NCI-H2196 (cell line): ENCODE measurements around the gene ANKRD24.
"Not testable (repeated sequence)": the region's sequence is repeated elsewhere in the genome, so short reads cannot be mapped to it uniquely, and the experiment has no call there.

Source experiments
- DNase-seq: peaks from one replicate; lab custom pipeline; 2025; ENCODE audit not compliant: unreplicated experiment; lab: John Stamatoyannopoulos, UW

ANKRD24 gene

GRCh38 chr19:4230237-4230636 lies 47.7 kb downstream of the ANKRD24 start:
- not testable (repeated sequence) for DNase-seq

GRCh38 chr19:4231521-4231920 lies 49.0 kb downstream of the ANKRD24 start:
- not testable (repeated sequence) for DNase-seq

- not testable (repeated sequence) for DNase-seq
Measured at GRCh38 chr19:4232139-4232538, 49.6 kb downstream of the ANKRD24 start.

GRCh38 chr19:4232614-4233281 lies 50.3 kb downstream of the ANKRD24 start:
- DNase-seq = no peak

- peak; percentile 53 for DNase-seq
Measured at GRCh38 chr19:4233282-4233853, 50.9 kb downstream of the ANKRD24 start.

- no peak for DNase-seq
Measured at GRCh38 chr19:4234142-4234861, 51.8 kb downstream of the ANKRD24 start.

GRCh38 chr19:4234862-4235201 lies 52.3 kb downstream of the ANKRD24 start:
- DNase-seq = peak; percentile 46

GRCh38 chr19:4237510-4237909 lies 55.0 kb downstream of the ANKRD24 start:
- DNase-seq = not testable (repeated sequence)

GRCh38 chr19:4238831-4239230 lies 56.3 kb downstream of the ANKRD24 start:
- DNase-seq = no peak

- DNase-seq = no peak
Measured at GRCh38 chr19:4241824-4242430, 59.4 kb downstream of the ANKRD24 start.

GRCh38 chr19:4245938-4246337 lies 63.4 kb downstream of the ANKRD24 start:
- DNase-seq = not testable (repeated sequence)

- DNase-seq = peak; percentile 99
Measured at GRCh38 chr19:4246767-4247593, 64.5 kb downstream of the ANKRD24 start, which contains the start of gene YJU2. Gene YJU2, plus strand, starts transcription at chr19:4247080. Its CDS starts 67 bp downstream, at chr19:4247147.

- no peak for DNase-seq
Measured at GRCh38 chr19:4256563-4256962, 74.1 kb downstream of the ANKRD24 start.

- no peak for DNase-seq
Measured at GRCh38 chr19:4257025-4257424, 74.5 kb downstream of the ANKRD24 start.

GRCh38 chr19:4258181-4258580 lies 75.7 kb downstream of the ANKRD24 start:
- no peak for DNase-seq

GRCh38 chr19:4260613-4261191 lies 78.2 kb downstream of the ANKRD24 start:
- DNase-seq = no peak

GRCh38 chr19:4264812-4265211 lies 82.3 kb downstream of the ANKRD24 start:
- no peak for DNase-seq

- DNase-seq = no peak
Measured at GRCh38 chr19:4266253-4267000, 83.9 kb downstream of the ANKRD24 start.

- DNase-seq = peak; percentile 46
Measured at GRCh38 chr19:4267101-4267900, 84.8 kb downstream of the ANKRD24 start.
